ENCODE data around the gene PGBD2.
"Not testable (repeated sequence)": the region's sequence is repeated elsewhere in the genome, so short reads cannot be mapped to it uniquely, and the experiment has no call there.

Gene PGBD2

GRCh38 chr1:248886237-248886895 is 19.7 kb upstream of the PGBD2 start:
- DNase-seq (ENCODE audit: low read depth in 2 of 2) = no peak

- DNase-seq (ENCODE audit: low read depth in 2 of 2) = not testable (repeated sequence)
These were observed 16.2 kb upstream of the PGBD2 start for GRCh38 chr1:248889914-248890243.

- DNase-seq (ENCODE audit: low read depth in 2 of 2) = no peak
These were observed 15.2 kb upstream of the PGBD2 start for GRCh38 chr1:248890549-248891498.

- no peak for DNase-seq (ENCODE audit: low read depth in 2 of 2)
These were observed 14.3 kb upstream of the PGBD2 start for GRCh38 chr1:248891758-248892157.

GRCh38 chr1:248892590-248892989 is 13.4 kb upstream of the PGBD2 start:
- no peak for DNase-seq (ENCODE audit: low read depth in 2 of 2)

GRCh38 chr1:248894837-248895236 is 11.2 kb upstream of the PGBD2 start:
- DNase-seq (ENCODE audit: low read depth in 2 of 2) = no peak

GRCh38 chr1:248897412-248898337 is 8.4 kb upstream of the PGBD2 start:
- no peak for DNase-seq (ENCODE audit: low read depth in 2 of 2)

- DNase-seq (ENCODE audit: low read depth in 2 of 2) = no peak
These were observed 5.4 kb upstream of the PGBD2 start for GRCh38 chr1:248900637-248901036.

- DNase-seq (ENCODE audit: low read depth in 2 of 2) = no peak
These were observed 4.5 kb upstream of the PGBD2 start for GRCh38 chr1:248901578-248901977.

GRCh38 chr1:248904437-248905216 is 1.4 kb upstream of the PGBD2 start:
- no peak for DNase-seq (ENCODE audit: low read depth in 2 of 2)

- DNase-seq (ENCODE audit: low read depth in 2 of 2) = no peak
These were observed 400 bp upstream of the PGBD2 start for GRCh38 chr1:248905662-248906008.

GRCh38 chr1:248906753-248907661 is 972 bp downstream of the PGBD2 start:
- no peak for DNase-seq (ENCODE audit: low read depth in 2 of 2)

GRCh38 chr1:248910761-248911160 is 4.7 kb downstream of the PGBD2 start:
- no peak for DNase-seq (ENCODE audit: low read depth in 2 of 2)

GRCh38 chr1:248913933-248914332 is 7.9 kb downstream of the PGBD2 start:
- no peak for DNase-seq (ENCODE audit: low read depth in 2 of 2)

- no peak for DNase-seq (ENCODE audit: low read depth in 2 of 2)
These were observed 8.9 kb downstream of the PGBD2 start for GRCh38 chr1:248914796-248915381.

GRCh38 chr1:248918131-248918530 is 12.1 kb downstream of the PGBD2 start:
- DNase-seq (ENCODE audit: low read depth in 2 of 2) = no peak

- no peak for DNase-seq (ENCODE audit: low read depth in 2 of 2)
These were observed 17.6 kb downstream of the PGBD2 start for GRCh38 chr1:248923352-248924338.

- DNase-seq (ENCODE audit: low read depth in 2 of 2) = peak in 1 of 2 donors; percentile 30
These were observed 18.9 kb downstream of the PGBD2 start for GRCh38 chr1:248924696-248925532.
